Measurements from ENCODE around the gene ERAP2.

- no peak for TF ChIP-seq POLR2A (IDR thresholded peaks at IDR 0.05)
- TF ChIP-seq, protein P1, sequence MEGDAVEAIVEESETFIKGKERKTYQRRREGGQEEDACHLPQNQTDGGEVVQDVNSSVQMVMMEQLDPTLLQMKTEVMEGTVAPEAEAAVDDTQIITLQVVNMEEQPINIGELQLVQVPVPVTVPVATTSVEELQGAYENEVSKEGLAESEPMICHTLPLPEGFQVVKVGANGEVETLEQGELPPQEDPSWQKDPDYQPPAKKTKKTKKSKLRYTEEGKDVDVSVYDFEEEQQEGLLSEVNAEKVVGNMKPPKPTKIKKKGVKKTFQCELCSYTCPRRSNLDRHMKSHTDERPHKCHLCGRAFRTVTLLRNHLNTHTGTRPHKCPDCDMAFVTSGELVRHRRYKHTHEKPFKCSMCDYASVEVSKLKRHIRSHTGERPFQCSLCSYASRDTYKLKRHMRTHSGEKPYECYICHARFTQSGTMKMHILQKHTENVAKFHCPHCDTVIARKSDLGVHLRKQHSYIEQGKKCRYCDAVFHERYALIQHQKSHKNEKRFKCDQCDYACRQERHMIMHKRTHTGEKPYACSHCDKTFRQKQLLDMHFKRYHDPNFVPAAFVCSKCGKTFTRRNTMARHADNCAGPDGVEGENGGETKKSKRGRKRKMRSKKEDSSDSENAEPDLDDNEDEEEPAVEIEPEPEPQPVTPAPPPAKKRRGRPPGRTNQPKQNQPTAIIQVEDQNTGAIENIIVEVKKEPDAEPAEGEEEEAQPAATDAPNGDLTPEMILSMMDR (IDR thresholded peaks at IDR 0.05) = no peak
These were observed 66.6 kb downstream of the ERAP2 start for GRCh38 chr5:96942911-96943310.
